MM.1S (cell line): ENCODE measurements around the gene SUPT3H.

Experiments used
- DNase-seq: peaks from one replicate; pipeline ENCODE4 v3.0.0-alpha.2; 2015
- H2AFZ ChIP-seq: fragments of 300-600 bp; sonication (generic); 2 replicates; pipeline ENCODE4 v1.6.0; 2016; ENCODE audit warnings: antibody characterized with exemption, low read length
- H3F3A ChIP-seq: fragments of 300-600 bp; sonication (generic); 2 replicates; pipeline ENCODE4 v1.6.1; 2016; ENCODE audit warnings: mild to moderate bottlenecking, antibody characterized with exemption, low read length, moderate library complexity, mixed read lengths; ENCODE audit not compliant: insufficient read depth
- H3K27ac ChIP-seq: fragments of 300-600 bp; sonication (generic); 2 replicates; pipeline ENCODE4 v1.5.1; 2016; ENCODE audit warnings: mild to moderate bottlenecking, low read length
- H3K27me3 ChIP-seq: fragments of 300-600 bp; sonication (generic); replicated peaks from 2 replicates; pipeline ENCODE4 v1.6.0; 2016; ENCODE audit warnings: low read length; ENCODE audit not compliant: insufficient read depth
- H3K36me3 ChIP-seq: fragments of 300-600 bp; sonication (generic); replicated peaks from 2 replicates; pipeline ENCODE4 v1.6.1; 2016; ENCODE audit warnings: mild to moderate bottlenecking, low read length, mixed read lengths; ENCODE audit not compliant: insufficient read depth
- H3K4me1 ChIP-seq: fragments of 300-600 bp; sonication (generic); 2 replicates; pipeline ENCODE4 v1.6.1; 2016; ENCODE audit warnings: low read length, mixed read lengths
- H3K4me2 ChIP-seq: fragments of 300-600 bp; sonication (generic); 2 replicates; pipeline ENCODE4 v1.6.0; 2016; ENCODE audit warnings: low read depth, low read length
- H3K4me3 ChIP-seq: fragments of 300-600 bp; sonication (generic); 2 replicates; pipeline ENCODE4 v1.5.1; 2016; ENCODE audit warnings: low read length, mixed read lengths
- H3K79me2 ChIP-seq: fragments of 300-600 bp; sonication (generic); 2 replicates; pipeline ENCODE4 v1.6.1; 2016; ENCODE audit warnings: mixed run types, low read length, mixed read lengths
- H3K9ac ChIP-seq: fragments of 300-600 bp; sonication (generic); 2 replicates; pipeline ENCODE4 v1.6.1; 2016; ENCODE audit warnings: low read length, mixed read lengths
- H3K9me2 ChIP-seq: fragments of 300-600 bp; sonication (generic); replicated peaks from 2 replicates; pipeline ENCODE4 v1.6.1; 2016; ENCODE audit warnings: mild to moderate bottlenecking, low read length, mixed read lengths; ENCODE audit not compliant: insufficient read depth
- H3K9me3 ChIP-seq: fragments of 300-600 bp; sonication (generic); replicated peaks from 2 replicates; pipeline ENCODE4 v1.6.1; 2016; ENCODE audit warnings: mild to moderate bottlenecking, low read length, mixed read lengths; ENCODE audit not compliant: insufficient read depth
- H4K20me1 ChIP-seq: fragments of 300-600 bp; sonication (generic); 2 replicates; pipeline ENCODE4 v1.6.1; 2016; ENCODE audit warnings: mild to moderate bottlenecking, low read length, moderate library complexity, mixed read lengths; ENCODE audit not compliant: insufficient read depth
- CTCF ChIP-seq: fragments of 300-600 bp; sonication (generic); IDR thresholded peaks from 2 replicates; pipeline ENCODE4 v1.5.1; 2016; ENCODE audit warnings: antibody characterized with exemption, low read length, mixed read lengths
- EZH2 ChIP-seq: fragments of 300-600 bp; sonication (generic); optimal IDR thresholded peaks from 2 replicates; pipeline ENCODE3; 2017; ENCODE audit warnings: low read depth, mild to moderate bottlenecking, antibody characterized with exemption, low read length, mixed read lengths
- EZH2phosphoT487 ChIP-seq: fragments of 300-600 bp; sonication (generic); IDR thresholded peaks from 2 replicates; pipeline ENCODE4 v1.6.1; 2018; ENCODE audit warnings: antibody characterized with exemption, low read length

SUPT3H gene

GRCh38 chr6:44898296-44898930 lies 479.3 kb downstream of the SUPT3H start:
- TF ChIP-seq EZH2 = no peak
- no peak for TF ChIP-seq CTCF
- no peak for TF ChIP-seq EZH2phosphoT487
- H3K9ac ChIP-seq = no peak overlapping the region
- H3K27me3 ChIP-seq = no peaks in the 10 kb centered on the region
- H3K9me2 ChIP-seq = no peaks in the 10 kb centered on the region
- no peaks in the 10 kb centered on the region for H4K20me1 ChIP-seq
- no peaks in the 10 kb centered on the region for H3K4me1 ChIP-seq
- no peak overlapping the region for H3K27ac ChIP-seq
- H3K4me2 ChIP-seq = no peak overlapping the region
- H3K79me2 ChIP-seq = no peaks in the 10 kb centered on the region
- H2AFZ ChIP-seq = no peak overlapping the region
- H3K36me3 ChIP-seq = no peaks in the 10 kb centered on the region
- no peaks in the 10 kb centered on the region for H3F3A ChIP-seq
- DNase-seq = no peak
- no peak overlapping the region for H3K4me3 ChIP-seq
- no peaks in the 10 kb centered on the region for H3K9me3 ChIP-seq

- H4K20me1 ChIP-seq = no peaks in the 10 kb centered on the region
- no peak overlapping the region for H3K9ac ChIP-seq
- H3K9me2 ChIP-seq = no peaks in the 10 kb centered on the region
- no peak overlapping the region for H3K4me2 ChIP-seq
- no peak overlapping the region for H3K27ac ChIP-seq
- no peaks in the 10 kb centered on the region for H3K36me3 ChIP-seq
- no peaks in the 10 kb centered on the region for H3K79me2 ChIP-seq
- H3K9me3 ChIP-seq = no peaks in the 10 kb centered on the region
- no peak overlapping the region for H2AFZ ChIP-seq
- TF ChIP-seq EZH2 (no peak), EZH2phosphoT487 (no peak), CTCF (no peak)
- no peaks in the 10 kb centered on the region for H3K4me1 ChIP-seq
- no peak overlapping the region for H3K4me3 ChIP-seq
- no peaks in the 10 kb centered on the region for H3F3A ChIP-seq
- DNase-seq = no peak
- no peaks in the 10 kb centered on the region for H3K27me3 ChIP-seq
Observed at GRCh38 chr6:44897316-44897715, 480.4 kb downstream of the SUPT3H start.

GRCh38 chr6:44896701-44897100 lies 481.0 kb downstream of the SUPT3H start:
- Histone ChIP-seq H3K4me1 (no peaks in the 10 kb centered on the region), H3K4me3 (no peak overlapping the region), H3K4me2 (no peak overlapping the region), H3K27ac (no peak overlapping the region), H3K79me2 (no peaks in the 10 kb centered on the region), H3K9ac (no peak overlapping the region), H3K9me3 (no peaks in the 10 kb centered on the region), H3K36me3 (no peaks in the 10 kb centered on the region), H3F3A (no peaks in the 10 kb centered on the region), H2AFZ (no peak overlapping the region), H3K9me2 (no peaks in the 10 kb centered on the region), H3K27me3 (no peaks in the 10 kb centered on the region), H4K20me1 (no peaks in the 10 kb centered on the region)
- TF ChIP-seq EZH2phosphoT487 (no peak), CTCF (no peak)
- no peak for DNase-seq
